HG02610 (cell line): ENCODE data around the gene SERTAD2.
A peak's percentile ranks its signal among the peaks of the same experiment; 100 is the strongest.

ENCODE experiments used
- ATAC-seq: cut with Tn5 transposase; IDR thresholded peaks from one replicate; pipeline ENCODE4 v1.9.1; 2021; ENCODE audit warnings: mild to moderate bottlenecking, moderate library complexity; ENCODE audit not compliant: unreplicated experiment

The SERTAD2 gene

GRCh38 chr2:64677530-64677929, 23.8 kb upstream of the SERTAD2 start:
- no peak for ATAC-seq

GRCh38 chr2:64675860-64676259, 22.1 kb upstream of the SERTAD2 start:
- ATAC-seq = peak; percentile 77

GRCh38 chr2:64672708-64673107, 19.0 kb upstream of the SERTAD2 start:
- no peak for ATAC-seq

- no peak for ATAC-seq
Measured at GRCh38 chr2:64670047-64670446, 16.3 kb upstream of the SERTAD2 start.

- no peak for ATAC-seq
Measured at GRCh38 chr2:64669288-64669687, 15.6 kb upstream of the SERTAD2 start.

GRCh38 chr2:64668542-64668941, 14.8 kb upstream of the SERTAD2 start:
- ATAC-seq = no peak

- no peak for ATAC-seq
Measured at GRCh38 chr2:64667535-64667934, 13.8 kb upstream of the SERTAD2 start.

GRCh38 chr2:64666810-64667438, 13.2 kb upstream of the SERTAD2 start:
- ATAC-seq = peak; percentile 64

GRCh38 chr2:64665709-64666108, 12.0 kb upstream of the SERTAD2 start:
- ATAC-seq = no peak

GRCh38 chr2:64663402-64663801, 9.7 kb upstream of the SERTAD2 start:
- ATAC-seq = no peak

GRCh38 chr2:64661741-64662169, 8.0 kb upstream of the SERTAD2 start:
- ATAC-seq = no peak

GRCh38 chr2:64659252-64659651, 5.5 kb upstream of the SERTAD2 start:
- no peak for ATAC-seq

GRCh38 chr2:64658269-64658668, 4.6 kb upstream of the SERTAD2 start:
- ATAC-seq = no peak

- ATAC-seq = no peak
Measured at GRCh38 chr2:64657411-64657810, 3.7 kb upstream of the SERTAD2 start.

GRCh38 chr2:64656379-64656778, 2.7 kb upstream of the SERTAD2 start:
- ATAC-seq = no peak

- ATAC-seq = no peak
Measured at GRCh38 chr2:64655873-64656272, 2.2 kb upstream of the SERTAD2 start.

GRCh38 chr2:64655018-64655664, 1.4 kb upstream of the SERTAD2 start:
- ATAC-seq = no peak

- ATAC-seq = peak; percentile 42
Measured at GRCh38 chr2:64654063-64654811, 524 bp upstream of the SERTAD2 start.

GRCh38 chr2:64652231-64653108, 1.2 kb downstream of the SERTAD2 start:
- peak; percentile 28 for ATAC-seq

- no peak for ATAC-seq
Measured at GRCh38 chr2:64651590-64651989, 2.1 kb downstream of the SERTAD2 start.

GRCh38 chr2:64650722-64651338, 2.9 kb downstream of the SERTAD2 start:
- ATAC-seq = no peak
